ENCODE data around the gene UVRAG.
"Not testable (repeated sequence)": the region's sequence is repeated elsewhere in the genome, so short reads cannot be mapped to it uniquely, and the experiment has no call there.

The UVRAG gene

DNA sequence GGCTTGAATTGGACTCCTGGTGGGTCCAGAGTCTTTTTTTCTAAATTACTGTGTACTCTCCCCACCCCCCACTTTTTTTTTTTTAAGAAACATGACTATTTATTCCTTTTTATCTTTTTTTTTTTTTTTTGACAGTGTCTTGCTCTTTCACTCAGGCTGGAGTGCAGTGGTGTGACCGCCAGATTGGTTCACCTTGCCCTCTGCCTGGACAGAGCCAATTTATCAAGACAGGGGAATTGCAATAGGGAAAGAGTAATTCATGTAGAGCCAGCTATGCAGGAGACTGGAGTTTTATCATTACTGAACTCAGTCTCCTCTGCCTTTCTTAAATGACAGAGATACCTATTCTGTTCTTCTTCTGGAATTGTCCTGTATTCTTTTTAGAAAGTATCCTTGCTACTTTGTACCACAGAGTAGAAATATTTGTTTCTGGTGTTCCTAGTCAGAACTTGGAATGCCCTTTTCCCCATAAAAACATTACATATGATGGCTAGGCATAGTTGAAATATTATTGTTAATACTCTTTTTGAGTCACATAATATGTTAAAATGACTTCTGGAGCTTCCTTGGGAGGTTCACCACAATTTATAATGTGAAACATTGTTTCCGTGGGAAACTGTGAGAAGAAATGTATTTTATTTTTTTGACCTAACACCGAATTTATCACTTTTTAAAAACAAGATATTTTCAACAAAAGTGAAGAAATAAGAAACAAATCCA is 95.6 kb downstream of the UVRAG start:
- DNase-seq (ENCODE audit: low read depth in 4 of 4, low spot score in 1 of 4), result no peak

DNA sequence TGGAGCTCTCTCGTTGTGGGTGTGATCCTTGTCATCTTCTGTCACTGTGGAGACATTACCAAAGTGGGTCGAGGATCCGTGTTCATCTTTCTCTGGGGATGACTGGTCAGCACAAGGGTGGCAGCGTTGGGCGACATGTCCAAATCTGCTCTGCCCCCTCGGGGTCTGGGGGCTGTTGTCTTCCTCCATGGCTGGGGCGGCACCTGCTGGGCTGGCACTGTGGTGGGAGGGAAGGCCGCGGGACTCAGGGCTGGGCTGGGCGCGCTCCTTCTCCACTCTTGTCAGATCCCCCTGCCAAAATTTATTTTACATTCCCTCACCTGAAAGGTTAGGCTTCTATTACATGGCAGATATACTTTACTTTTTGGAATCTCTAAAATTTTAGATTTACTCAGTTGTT is 96.4 kb downstream of the UVRAG start:
- no peak for DNase-seq (ENCODE audit: low read depth in 4 of 4, low spot score in 1 of 4)

DNA sequence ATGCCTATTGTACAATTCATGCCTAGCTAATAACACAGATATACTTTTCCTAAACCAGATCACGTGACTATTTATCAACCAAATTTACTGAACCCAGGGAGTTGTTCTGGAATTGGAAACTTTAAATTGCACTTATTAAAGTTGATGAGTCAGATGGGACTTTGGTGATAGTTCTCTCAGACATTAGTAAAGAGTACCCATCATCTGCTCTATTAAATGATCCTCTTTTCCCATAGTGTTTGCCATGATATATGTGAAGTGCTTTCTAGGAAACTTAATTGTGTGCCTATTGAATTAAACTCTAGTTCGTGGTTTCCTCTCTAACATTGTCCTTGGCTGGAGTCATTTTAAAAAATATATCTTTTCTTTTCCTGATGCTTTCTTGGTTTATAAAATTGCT is 99.0 kb downstream of the UVRAG start:
- no peak for DNase-seq (ENCODE audit: low read depth in 4 of 4, low spot score in 1 of 4)

DNA sequence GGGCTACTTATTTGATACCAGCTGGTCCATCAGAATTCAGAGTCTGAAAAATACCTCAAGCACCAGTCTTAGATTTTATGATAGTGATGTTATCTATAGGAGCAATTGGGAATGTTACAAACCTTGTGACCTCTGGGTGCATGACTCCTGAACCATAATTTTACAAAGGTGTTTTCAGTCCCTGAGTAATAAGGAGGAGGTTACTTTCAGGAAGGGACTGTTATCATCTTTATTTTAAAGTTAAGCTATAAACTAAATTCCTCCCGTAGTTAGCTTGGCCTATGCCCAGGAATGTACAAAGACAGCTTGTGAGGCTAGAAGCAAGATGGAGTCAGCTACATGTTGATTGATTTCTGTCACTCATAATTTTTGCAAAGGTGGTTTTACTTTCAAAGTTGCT is 101.9 kb downstream of the UVRAG start:
- no peak for DNase-seq (ENCODE audit: low read depth in 4 of 4, low spot score in 1 of 4)

DNA sequence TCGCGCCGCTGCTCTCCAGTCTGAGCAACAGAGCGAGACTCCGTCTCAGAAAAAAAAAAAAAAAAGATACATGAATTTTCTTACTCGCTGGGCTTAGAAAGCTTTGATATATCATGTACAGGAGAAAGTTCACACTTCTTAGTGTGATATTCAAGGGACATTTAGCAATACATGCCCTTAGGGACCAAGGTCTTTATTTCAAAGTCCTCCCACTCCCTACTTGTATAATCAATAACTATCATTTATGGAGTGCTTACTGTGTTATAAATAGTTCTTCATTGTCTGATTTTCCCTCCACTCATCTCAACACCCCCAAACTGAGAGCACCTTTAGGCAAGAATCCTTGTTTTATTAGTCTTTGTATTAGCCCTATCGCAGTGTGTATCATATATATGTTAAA is 103.3 kb downstream of the UVRAG start:
- no peak for DNase-seq (ENCODE audit: low read depth in 4 of 4, low spot score in 1 of 4)

DNA sequence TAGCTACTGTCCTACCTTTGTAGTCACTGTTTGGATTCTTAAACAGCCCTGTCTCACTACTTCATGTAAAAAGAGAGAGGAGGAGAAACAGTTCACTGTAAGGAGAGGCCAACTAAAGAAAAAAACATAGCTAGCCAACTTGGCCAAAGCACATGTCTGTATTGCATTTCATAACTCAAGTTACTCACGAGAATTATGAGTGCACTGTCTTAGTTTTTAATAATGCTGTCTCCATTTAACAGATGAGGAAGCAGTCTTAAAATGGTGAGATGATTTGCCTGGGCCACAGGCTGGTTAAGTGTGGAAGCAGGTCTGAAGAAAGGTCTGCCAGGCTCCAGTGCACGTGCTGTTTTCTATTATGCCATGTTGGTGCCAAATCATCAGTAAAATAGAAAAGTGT is 104.5 kb downstream of the UVRAG start:
- DNase-seq (ENCODE audit: low read depth in 4 of 4, low spot score in 1 of 4), result no peak

DNA sequence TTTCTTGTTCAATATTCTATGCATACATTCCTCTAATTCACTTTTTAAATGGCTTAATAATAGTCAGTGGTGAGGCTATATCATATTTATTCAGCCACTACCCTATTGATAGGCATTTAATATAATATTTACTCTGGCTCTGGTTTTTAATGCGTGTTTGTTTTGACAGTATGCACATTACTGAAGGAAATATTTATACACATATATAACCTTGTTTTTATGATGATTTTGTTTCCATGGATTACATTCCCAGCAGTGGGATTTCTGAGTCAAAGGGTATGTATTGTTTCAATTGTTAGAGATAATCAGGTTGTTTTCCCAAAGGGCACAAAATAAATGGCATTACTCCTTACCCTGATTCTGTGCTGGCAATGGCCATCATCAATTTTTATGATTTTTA is 105.8 kb downstream of the UVRAG start:
- DNase-seq (ENCODE audit: low read depth in 4 of 4, low spot score in 1 of 4), result no peak

DNA sequence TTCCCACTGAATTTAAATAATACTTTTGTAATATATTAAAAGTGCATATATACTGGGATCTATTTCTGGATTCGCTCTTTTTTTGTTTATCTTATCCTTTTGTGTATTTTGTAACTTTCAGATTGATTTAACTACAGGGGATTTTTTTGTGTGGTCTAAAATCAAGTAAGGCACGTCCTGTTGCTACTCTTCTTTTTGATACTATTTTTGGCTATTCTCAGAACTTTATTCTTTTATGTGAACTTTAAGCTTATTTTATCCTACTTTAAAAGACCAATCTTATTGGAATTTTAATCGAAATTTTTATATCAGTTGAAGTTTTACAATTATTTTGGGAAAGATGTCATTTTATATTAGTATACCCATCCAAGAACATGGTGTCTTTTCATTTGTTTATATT is 106.8 kb downstream of the UVRAG start:
- no peak for DNase-seq (ENCODE audit: low read depth in 4 of 4, low spot score in 1 of 4)

DNA sequence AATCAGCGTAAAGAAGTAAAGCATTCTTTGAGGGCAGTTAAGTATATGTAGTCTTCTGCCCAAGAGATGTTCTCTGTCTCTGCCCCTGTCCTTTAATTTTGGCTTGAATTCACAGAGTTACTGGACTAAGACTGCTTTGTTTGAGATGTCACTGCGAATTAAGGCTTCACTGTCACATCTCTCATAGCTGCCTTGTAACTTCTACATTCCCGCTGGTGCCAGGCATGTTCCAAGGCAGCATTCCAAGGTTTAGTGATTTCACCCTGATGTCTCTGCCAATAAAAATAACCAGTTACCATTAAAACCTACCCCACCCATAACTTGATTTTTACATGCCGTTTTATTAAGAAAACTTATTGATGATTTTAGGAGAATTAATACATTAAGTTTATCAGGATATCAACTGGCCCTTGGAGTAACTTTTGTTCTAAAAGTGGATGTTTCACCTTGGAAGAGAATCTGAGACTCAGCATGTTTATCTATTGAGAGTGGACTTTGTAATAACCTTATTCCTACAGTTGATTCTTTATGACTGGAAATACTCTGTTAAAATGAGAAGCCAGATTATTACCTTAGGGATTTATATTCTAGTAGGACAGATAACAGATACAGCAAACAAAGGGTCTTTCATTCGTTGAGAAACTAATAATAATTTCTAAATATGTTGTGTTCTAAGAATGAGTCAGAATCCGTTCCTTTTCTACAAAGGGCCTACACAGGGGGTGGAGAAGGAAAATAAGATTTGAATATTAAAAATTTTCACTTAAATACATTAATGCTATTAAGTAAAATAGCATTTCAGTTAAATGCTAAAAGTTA is 110.2 kb downstream of the UVRAG start:
- no peak for DNase-seq (ENCODE audit: low read depth in 4 of 4, low spot score in 1 of 4)

DNA sequence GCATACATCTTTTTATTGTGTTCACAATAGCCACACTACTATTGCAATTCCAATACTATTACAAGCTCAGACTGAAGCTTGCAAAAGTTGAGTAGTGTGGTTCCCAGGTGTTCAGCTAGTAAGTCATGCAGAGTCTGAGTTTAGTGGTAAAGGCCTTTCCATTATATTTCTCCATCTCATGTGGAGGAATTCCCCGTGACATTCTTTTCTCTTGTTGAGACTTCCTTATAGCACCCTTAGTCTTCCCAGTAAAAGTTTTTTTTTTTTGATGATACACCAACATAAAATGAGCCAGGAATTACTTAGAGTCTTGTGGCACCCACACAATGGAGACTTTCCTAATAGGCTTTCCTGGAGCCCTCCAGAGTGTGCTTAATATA is 110.8 kb downstream of the UVRAG start:
- DNase-seq (ENCODE audit: low read depth in 4 of 4, low spot score in 1 of 4), result no peak

DNA sequence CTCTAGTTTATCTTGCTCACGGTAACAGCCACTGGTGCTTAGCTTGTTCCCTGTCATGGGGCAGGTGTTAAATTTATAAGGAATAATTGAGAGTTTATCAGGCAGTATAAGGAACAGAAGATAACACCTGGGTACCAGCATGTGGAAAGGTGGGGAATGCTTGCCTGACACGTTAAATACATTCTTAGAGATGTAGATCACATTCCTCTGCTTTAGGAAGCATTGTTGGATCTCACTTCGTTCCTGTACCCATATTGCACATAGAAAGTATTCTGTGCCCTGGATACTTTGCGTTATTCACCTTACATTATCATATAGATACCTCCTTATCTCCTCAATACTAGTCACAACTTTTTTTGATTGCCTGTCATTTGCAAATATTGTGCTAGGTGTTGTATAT is 114.7 kb downstream of the UVRAG start:
- DNase-seq (ENCODE audit: low read depth in 4 of 4, low spot score in 1 of 4), result no peak

DNA sequence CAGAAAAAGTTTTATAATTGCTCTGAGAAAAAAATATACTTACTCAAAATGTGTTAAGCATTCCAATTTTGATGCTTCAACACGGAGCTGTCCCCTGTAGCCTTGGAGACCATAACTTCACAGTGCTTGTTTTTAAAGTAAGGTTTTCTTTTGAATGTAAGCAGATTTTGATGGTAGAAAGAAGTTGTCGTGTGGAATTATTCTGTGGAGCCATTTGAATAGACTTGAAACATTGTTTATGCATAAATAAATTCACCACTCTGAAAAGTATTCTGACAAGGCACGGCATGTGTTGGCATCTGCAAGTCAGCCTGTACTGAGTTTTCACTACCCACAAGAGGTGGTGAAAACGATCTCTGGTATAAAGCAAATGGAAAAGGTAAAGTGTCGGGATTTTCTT is 115.5 kb downstream of the UVRAG start:
- DNase-seq (ENCODE audit: low read depth in 4 of 4, low spot score in 1 of 4), result no peak

DNA sequence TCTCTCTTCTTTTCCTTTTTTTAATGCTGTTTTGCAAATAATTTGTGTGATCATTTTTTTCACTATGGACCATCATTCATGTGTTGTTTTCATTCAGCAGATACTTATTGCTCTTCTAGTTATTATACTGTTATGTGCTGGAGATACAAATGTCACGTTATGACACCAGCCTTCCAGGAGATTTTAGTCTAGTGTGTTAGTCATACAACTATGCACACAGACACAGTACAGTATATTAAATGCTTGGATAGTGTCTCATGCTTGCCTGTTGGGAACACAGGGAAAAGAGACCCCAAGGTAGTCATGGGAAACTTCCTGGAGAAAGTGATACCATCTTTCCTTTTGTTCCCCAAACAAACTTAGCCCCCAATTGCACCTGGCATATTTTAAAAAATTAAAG is 116.1 kb downstream of the UVRAG start:
- no peak for DNase-seq (ENCODE audit: low read depth in 4 of 4, low spot score in 1 of 4)

DNA sequence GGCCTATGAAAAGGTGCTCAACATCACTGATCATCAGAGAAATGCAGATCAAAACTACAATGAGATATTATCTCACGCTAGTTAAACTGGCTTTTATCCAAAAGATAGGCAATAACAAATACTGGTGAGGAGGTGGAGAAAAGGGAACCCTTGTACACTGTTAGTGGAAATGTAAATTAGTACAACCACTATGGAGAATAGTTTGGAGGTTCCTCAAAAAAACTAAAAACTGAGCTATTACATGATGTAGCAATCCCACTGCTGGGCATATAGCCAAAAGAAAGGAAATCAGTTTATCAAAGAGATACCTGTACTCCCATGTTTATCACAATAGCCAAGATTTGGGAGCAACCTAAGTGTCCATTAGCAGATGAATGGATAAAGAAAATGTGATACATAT is 118.7 kb downstream of the UVRAG start:
- not testable (repeated sequence) for DNase-seq (ENCODE audit: low read depth in 4 of 4, low spot score in 1 of 4)

DNA sequence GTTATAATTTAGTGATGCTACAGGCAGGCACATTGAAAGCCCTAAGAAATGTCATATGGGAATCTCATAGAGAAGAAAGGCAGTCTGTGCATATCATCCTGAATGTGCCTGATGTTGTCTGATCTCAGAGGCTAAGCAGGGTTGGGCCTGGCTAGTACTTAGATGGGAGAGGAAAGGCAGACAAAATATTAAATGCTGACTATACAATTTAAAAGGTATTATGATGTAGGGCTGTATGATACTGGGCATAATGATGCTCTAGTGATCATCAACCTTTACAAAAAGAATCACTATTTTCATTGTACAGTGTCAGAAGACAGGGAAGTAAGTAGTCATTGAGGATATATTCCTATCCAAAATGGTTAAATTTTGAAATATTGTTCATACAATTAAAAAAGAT is 119.8 kb downstream of the UVRAG start:
- no peak for DNase-seq (ENCODE audit: low read depth in 4 of 4, low spot score in 1 of 4)

DNA sequence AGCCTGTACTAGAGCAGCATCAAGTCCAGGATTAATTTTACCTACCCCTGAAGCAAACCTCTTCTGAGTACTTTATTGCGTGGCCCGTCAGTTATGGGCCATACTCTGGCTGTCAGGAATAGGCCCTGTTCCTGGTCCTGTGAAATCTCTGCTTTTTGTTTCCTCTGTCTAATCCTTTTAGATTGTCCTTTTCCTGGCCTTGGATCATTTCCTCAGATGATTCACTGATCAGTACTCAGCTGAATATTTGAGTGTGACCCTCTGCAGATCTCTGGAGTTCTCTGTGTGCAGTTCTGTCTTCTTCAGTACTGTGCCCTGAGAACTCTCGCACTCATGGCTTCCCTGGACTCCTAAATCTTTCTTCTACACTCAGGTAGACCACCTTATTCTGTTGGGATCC is 123.5 kb downstream of the UVRAG start:
- DNase-seq (ENCODE audit: low read depth in 4 of 4, low spot score in 1 of 4), result no peak

DNA sequence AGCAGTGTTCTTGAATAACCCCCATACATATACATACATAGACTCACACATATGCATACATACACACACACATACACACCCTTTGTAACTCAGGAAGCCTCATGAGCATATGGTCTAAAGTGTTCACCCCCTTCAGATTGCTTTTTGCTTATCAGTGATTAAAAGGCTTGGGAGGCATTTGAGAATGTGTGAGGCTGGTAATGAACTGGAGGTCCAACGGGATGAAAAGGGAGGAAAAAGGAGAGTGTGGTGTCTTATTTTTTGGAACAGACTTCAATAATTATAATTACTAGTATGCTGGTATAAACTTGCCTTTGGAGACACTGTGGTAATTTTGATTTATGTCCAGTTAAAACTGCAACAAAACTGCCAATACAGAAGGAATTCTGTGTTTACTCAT is 124.5 kb downstream of the UVRAG start:
- DNase-seq (ENCODE audit: low read depth in 4 of 4, low spot score in 1 of 4), result no peak

DNA sequence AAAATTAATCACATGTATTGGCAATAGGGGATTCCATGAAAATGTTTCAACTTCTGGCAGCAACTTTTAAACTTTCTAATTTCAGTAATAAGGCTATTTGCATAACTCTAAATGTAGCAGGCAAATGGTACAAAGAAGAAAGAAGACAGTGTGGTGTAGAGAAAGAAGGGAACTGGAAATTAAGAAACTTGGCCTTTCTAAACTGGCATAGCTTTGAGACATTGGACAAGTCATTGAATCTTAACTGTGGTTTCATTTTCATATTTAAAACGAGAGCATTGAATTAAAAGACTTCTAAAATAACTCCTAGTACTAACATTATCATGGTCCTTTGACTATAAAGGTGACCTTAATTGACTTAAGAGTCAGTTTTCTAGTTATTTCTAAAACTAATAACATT is 125.0 kb downstream of the UVRAG start:
- DNase-seq (ENCODE audit: low read depth in 4 of 4, low spot score in 1 of 4), result no peak

DNA sequence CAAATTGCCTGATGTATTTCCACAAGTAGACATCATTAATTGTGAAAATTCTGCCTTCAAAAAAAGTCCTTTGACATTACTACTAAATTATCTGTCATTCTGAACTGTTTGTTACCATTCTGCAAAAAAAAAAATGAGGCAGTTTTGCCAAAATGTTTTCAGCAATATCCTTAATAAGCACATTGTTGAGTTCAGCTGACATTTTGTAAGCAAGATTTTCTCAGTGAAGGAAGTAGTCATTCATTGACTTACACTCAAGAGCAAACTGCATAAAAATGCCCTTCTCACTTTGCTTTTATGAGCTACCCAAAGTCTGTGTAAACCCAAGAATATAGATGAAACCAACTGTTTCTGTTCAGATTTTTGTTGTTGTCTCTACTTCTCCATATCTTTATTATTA is 125.9 kb downstream of the UVRAG start:
- DNase-seq (ENCODE audit: low read depth in 4 of 4, low spot score in 1 of 4), result no peak

DNA sequence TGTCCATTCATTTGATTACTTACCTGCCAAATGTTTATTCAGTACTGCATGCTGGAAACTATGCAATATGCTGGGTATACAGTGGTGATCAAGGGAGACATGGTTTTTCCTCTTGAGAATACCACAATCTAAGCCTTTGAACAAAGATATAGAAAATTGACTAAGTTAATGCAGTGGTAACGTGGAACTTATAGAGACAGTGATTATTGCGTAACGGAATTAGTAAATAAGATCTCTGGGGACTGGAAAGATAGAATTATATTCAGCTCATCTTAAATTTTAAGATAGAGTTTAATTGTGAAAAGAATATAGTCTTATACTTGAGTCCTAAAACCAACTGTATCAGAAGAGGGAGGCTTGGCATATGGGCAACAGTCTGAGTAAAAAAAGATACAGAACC is 129.5 kb downstream of the UVRAG start:
- DNase-seq (ENCODE audit: low read depth in 4 of 4, low spot score in 1 of 4), result no peak

DNA sequence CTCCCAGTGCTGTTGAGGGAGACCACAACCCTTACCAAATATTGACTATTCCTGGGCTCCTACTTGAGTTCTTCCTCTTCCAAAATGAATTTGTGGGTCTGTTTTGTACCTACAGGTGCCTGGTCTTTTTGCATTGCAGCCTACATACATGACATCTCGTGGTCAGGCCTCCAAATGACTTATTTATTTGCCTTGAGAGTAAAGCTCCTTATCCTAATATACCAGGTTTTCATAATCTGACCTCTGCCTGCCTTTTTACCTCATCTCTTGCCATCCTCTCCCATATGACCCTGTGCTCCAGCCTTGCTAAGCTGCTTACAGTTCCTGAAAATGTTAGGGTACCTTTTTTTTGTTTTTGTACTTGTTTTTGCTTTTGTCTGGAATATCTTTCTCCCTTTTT is 130.4 kb downstream of the UVRAG start:
- no peak for DNase-seq (ENCODE audit: low read depth in 4 of 4, low spot score in 1 of 4)

DNA sequence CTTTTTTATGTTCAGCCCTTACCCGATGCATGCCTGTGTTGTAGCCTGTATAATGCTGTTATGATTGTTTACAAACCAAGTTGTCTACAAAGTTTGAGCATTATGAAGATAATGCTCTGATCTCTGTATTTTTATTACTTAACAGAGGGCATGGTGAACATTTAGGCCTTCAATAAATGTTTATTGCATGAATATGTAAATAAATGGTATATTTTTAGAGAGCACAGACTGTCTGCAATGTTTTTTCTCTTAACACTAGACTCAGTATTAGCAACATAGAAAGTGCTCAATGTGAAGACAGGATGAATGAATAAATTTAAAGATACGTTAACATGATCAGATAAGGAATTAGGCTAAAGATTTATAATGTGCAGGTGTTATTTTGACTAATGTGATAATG is 130.9 kb downstream of the UVRAG start:
- DNase-seq (ENCODE audit: low read depth in 4 of 4, low spot score in 1 of 4), result no peak
